WTC11 (cell line): ENCODE data around the gene IKZF2.

ENCODE experiments used
- E2F1 ChIP-seq: sonication (generic); formaldehyde crosslinking; IDR thresholded peaks from 2 replicates; pipeline ENCODE4 v1.8.0; 2022; ENCODE audit warnings: mild to moderate bottlenecking, missing genetic modification reagents
- JUN ChIP-seq: sonication (generic); formaldehyde crosslinking; IDR thresholded peaks from 2 replicates; pipeline ENCODE4 v1.8.0; 2023; ENCODE audit warnings: mild to moderate bottlenecking, missing genetic modification reagents
- MAX ChIP-seq: sonication (generic); formaldehyde crosslinking; IDR thresholded peaks from 2 replicates; pipeline ENCODE4 v1.8.0; 2022; ENCODE audit warnings: mild to moderate bottlenecking, missing genetic modification reagents
- ZNF532 ChIP-seq: fragments of 250-450 bp; sonication (Bioruptor Pico); IDR thresholded peaks from 2 replicates; pipeline ENCODE4 v1.9.0; 2021; ENCODE audit warnings: mild to moderate bottlenecking, borderline replicate concordance
- TF ChIP-seq, protein P1 (sequence below): fragments of 200-600 bp; IDR thresholded peaks from 2 replicates; pipeline ENCODE4 v1.8.0; 2022; ENCODE audit warnings: antibody characterized with exemption

- no peak for TF ChIP-seq E2F1 (CRISPR knock-in tag)
- no peak for TF ChIP-seq MAX (CRISPR knock-in tag)
- TF ChIP-seq ZNF532 (CRISPR knock-in tag) = no peak
- TF ChIP-seq, protein P1, sequence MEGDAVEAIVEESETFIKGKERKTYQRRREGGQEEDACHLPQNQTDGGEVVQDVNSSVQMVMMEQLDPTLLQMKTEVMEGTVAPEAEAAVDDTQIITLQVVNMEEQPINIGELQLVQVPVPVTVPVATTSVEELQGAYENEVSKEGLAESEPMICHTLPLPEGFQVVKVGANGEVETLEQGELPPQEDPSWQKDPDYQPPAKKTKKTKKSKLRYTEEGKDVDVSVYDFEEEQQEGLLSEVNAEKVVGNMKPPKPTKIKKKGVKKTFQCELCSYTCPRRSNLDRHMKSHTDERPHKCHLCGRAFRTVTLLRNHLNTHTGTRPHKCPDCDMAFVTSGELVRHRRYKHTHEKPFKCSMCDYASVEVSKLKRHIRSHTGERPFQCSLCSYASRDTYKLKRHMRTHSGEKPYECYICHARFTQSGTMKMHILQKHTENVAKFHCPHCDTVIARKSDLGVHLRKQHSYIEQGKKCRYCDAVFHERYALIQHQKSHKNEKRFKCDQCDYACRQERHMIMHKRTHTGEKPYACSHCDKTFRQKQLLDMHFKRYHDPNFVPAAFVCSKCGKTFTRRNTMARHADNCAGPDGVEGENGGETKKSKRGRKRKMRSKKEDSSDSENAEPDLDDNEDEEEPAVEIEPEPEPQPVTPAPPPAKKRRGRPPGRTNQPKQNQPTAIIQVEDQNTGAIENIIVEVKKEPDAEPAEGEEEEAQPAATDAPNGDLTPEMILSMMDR = no peak
- no peak for TF ChIP-seq JUN (CRISPR knock-in tag)
Measured at GRCh38 chr2:213019368-213019767, 132.0 kb downstream of the IKZF2 start.
